GM12864 (cell line): ENCODE results near the gene SLC1A2.

Experiments used
- DNase-seq: peaks from one replicate; pipeline ENCODE4 v3.0.0-alpha.2; 2011; ENCODE audit warnings: low read depth
- H3K4me3 ChIP-seq: 2 replicates; pipeline ENCODE4 v1.5.1; 2011; ENCODE audit warnings: mild to moderate bottlenecking, low read depth, low read length, control low read depth
- TF ChIP-seq, protein P1 (sequence below): IDR thresholded peaks from 2 replicates; pipeline ENCODE4 v1.5.1; 2011; ENCODE audit warnings: low read depth, mild to moderate bottlenecking, moderate library complexity, low read length, control low read depth, inconsistent platforms; ENCODE audit errors: missing control alignments

Gene SLC1A2

DNA sequence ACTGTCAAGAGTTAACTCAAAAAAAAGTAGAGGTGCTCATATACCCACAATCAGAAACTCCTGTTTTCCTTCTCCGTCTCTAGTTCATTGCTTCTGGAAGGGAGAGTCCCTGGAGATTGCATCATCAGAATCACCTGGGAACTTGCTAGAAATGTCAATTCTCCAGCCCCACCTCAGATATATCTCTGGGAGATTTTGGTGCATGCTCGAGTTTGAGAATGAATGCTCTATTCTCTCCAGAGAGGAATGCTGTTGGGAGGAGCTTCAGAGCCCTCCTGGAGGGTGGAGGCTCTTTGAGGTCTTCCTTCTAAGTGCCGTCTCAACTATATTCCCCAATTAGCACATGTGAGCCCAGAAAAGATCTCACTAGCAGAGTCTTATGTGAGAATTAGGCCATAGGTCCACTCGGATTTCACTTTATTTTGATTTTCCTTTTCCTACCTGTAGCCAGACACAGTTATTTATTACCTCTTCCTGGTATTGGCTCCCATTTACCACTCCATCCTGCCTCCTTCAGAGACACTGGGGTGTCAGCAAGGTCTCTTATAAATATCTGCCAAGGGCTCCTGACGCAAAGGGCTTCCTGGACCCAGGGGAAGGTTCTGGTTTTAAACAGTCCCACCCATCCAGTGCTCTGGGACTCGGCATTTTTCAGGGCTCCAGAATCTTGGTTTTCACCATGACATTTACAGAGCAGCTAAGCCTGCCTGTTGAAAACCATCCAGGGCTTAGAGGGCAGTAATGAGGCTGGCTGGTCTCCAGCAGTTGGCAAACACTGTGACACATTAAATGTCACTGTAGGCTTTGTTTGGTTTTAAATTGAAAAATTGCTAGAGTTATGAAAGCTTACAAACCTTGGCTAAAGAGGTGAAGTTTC is 144.2 kb downstream of the SLC1A2 start:
- no peak for DNase-seq
- TF ChIP-seq, protein P1, sequence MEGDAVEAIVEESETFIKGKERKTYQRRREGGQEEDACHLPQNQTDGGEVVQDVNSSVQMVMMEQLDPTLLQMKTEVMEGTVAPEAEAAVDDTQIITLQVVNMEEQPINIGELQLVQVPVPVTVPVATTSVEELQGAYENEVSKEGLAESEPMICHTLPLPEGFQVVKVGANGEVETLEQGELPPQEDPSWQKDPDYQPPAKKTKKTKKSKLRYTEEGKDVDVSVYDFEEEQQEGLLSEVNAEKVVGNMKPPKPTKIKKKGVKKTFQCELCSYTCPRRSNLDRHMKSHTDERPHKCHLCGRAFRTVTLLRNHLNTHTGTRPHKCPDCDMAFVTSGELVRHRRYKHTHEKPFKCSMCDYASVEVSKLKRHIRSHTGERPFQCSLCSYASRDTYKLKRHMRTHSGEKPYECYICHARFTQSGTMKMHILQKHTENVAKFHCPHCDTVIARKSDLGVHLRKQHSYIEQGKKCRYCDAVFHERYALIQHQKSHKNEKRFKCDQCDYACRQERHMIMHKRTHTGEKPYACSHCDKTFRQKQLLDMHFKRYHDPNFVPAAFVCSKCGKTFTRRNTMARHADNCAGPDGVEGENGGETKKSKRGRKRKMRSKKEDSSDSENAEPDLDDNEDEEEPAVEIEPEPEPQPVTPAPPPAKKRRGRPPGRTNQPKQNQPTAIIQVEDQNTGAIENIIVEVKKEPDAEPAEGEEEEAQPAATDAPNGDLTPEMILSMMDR: no peak
- no peak overlapping the region for H3K4me3 ChIP-seq

DNA sequence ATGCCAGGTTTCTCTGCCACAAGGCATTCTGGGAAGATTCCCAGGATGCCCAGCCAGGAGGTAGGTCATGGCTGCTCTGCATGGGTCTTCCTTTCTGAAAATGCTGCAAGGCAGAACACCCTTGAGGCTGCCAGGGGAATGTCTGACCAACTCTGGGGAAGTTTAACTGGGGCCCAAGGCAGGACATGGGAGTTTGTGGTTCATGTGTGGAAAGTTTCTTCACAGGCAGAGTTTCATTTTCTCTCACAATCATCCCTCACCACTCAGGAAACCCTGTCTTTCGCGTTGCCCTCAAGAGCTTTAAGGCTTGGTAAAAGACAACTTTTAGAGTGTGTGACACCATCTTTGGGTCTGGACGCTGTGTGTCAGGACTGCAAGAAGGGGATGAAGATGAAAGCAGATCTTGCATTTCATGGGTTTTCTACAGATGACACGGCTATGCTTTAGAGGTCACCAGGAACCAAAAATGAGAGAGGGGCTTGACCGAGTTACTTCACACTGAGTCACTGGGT is 146.9 kb downstream of the SLC1A2 start:
- TF ChIP-seq, protein P1: no peak
- no peak overlapping the region for H3K4me3 ChIP-seq
- peak; percentile 74 for DNase-seq

DNA sequence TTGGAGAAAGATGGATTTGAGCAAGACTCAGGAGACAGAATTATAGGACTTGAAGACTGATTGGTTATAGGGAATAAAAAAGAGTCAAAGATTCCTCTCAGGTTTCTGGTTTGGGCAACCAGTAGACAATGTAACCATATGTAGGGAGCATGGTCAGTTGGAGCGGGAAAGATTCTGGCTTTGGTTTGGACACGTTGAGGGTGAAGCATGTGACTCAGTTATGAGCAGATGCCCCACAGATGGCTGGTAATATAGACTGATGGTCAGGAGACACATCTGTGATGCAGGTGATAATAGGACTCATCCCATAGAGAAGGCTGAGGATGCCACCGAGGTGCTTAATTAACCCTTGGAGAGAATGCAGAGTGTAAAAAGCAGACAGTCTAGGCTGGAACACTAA is 148.3 kb downstream of the SLC1A2 start:
- no peak overlapping the region for H3K4me3 ChIP-seq
- no peak for DNase-seq
- TF ChIP-seq, protein P1: no peak

DNA sequence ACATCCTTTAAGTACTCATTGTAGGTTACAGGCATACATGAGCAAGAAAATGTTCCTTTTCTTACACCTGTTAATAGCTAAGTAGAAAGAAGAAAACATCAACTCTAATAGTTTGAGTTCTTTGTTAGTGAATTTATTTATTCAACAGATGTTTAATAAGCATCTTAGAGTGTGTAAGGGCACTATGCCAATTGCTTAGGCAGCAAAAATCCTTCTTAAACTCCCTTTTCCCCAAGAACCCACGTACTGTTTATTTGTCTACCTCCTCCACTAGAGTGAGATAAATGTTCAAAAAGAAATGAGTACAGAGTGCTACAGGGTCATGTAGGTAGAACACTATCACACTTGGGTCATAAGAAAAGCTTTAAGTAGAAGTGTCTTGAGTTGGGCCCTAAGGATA is 149.0 kb downstream of the SLC1A2 start:
- H3K4me3 ChIP-seq: no peak overlapping the region
- TF ChIP-seq, protein P1: no peak
- no peak for DNase-seq

DNA sequence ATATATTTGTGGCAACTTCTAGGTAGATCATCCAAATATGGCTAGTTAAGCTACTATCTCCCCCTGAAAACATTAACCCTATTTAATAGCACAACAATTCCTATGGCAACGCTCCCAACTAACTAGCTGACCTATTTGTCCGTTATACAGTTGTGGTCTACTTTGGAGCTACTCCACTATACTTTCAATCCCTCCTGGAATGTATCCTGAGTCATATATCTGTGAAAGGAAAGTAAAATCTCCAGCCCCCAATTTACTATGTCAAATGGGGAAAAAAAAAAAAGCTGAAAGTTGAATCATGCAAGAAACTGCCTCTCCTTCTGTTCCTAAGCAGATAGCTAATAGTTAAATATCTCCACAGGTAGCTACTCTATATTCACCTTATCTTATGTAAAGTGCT is 151.9 kb downstream of the SLC1A2 start:
- no peak for DNase-seq
- TF ChIP-seq, protein P1: no peak
- no peak overlapping the region for H3K4me3 ChIP-seq

DNA sequence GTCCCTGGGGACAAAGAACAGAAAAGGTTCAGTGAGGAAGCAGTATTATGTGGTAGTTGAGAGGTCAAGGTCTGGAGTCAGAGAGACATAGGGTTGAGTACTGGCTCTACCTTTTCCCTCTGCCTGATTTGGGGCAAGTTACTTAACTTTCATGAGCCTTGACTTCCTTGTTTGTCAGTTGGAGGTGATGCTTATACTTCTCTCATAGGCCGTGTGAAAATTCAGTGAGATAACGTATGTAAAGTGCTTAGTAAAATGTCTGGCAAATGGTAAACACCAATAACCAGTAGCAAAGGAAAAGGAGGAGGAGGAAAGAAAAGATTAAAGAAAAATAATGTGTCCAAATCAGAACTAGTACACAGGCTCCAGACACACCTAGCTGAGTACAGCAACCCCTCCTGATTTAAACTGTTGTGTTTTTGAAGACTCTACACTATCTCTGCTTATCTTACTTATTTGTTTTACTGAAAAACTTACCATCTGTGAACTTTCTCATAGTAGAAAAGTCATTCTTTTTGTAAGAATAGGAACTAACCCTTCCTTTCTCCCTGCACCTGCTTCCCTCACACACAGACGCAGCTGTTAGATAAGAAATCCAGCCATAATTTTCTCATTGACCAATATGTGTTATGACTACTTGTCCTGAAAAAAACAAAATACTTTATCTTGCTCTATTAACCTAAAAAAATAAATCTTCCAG is 153.5 kb downstream of the SLC1A2 start:
- TF ChIP-seq, protein P1: no peak
- H3K4me3 ChIP-seq: no peak overlapping the region
- DNase-seq: no peak

DNA sequence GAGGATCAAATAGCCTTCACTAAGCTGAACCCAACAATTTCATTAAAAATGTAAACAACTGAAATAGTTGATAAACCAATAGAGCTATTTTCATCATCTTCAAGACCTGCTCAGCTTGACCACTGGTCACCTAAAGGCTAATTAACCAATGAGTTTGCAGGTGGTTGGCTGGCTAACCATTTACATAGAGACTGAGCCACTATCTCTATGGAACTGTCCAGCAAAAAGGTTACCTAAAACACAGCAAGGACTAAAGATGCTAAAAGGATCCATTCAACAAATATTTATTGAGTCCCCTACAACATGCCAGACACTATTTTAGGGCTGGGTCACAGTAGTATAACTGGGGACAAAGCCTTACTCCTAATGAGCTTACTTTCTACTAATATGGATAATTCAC is 156.6 kb downstream of the SLC1A2 start:
- TF ChIP-seq, protein P1: no peak
- no peak for DNase-seq
- no peak overlapping the region for H3K4me3 ChIP-seq
